ENCODE measurements around the gene SIGLEC15.
"Not testable (repeated sequence)": the region's sequence is repeated elsewhere in the genome, so short reads cannot be mapped to it uniquely, and the experiment has no call there.

Gene SIGLEC15

GRCh38 chr18:45844938-45845337 lies 19.5 kb downstream of the SIGLEC15 start:
- DNase-seq: no peak

DNA sequence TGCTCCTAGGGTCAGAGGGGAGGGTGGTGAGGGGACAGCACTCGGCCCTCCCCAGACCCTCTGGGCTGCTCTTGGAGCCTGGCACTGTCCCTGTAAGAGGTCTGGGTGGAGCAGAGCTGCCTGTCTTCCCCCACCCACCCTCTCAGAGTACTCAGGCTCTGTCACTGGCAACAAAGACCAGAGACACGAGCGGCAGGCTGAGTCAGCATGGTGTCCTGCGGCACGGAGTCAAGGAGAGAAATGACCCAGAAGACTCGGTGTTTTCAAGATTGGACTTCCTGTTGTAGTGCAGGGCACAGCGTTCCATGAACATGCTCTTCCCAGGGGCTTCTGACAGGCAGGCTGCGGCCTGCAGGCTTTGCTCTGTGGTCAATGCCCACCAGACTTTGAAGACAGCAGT lies 19.9 kb downstream of the SIGLEC15 start:
- DNase-seq: no peak

- DNase-seq: no peak
Observed at GRCh38 chr18:45847119-45847518, 21.6 kb downstream of the SIGLEC15 start.

- not testable (repeated sequence) for DNase-seq
Observed at GRCh38 chr18:45848643-45849042, 23.2 kb downstream of the SIGLEC15 start.

GRCh38 chr18:45849529-45849928 lies 24.1 kb downstream of the SIGLEC15 start:
- DNase-seq: no peak

DNA sequence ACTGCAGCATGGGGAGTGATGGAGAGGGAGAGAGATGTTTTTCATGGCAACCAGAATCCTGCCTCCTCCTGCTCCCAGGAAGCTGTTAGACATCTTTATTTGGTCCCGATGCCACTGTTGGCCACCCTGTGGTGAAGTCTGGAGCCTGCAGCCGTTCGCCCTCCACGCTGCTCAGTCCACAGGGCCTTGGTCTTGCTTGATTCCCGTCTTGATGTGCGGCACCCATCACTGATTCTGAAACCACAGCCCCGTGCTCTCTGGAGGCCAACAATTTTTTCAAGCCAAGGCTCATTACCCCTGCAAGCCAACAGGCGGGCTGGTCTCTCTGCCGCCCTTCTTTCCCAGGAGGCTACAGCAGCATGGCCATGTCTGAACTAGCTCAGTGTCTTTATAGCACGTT lies 24.5 kb downstream of the SIGLEC15 start:
- DNase-seq: no peak

DNA sequence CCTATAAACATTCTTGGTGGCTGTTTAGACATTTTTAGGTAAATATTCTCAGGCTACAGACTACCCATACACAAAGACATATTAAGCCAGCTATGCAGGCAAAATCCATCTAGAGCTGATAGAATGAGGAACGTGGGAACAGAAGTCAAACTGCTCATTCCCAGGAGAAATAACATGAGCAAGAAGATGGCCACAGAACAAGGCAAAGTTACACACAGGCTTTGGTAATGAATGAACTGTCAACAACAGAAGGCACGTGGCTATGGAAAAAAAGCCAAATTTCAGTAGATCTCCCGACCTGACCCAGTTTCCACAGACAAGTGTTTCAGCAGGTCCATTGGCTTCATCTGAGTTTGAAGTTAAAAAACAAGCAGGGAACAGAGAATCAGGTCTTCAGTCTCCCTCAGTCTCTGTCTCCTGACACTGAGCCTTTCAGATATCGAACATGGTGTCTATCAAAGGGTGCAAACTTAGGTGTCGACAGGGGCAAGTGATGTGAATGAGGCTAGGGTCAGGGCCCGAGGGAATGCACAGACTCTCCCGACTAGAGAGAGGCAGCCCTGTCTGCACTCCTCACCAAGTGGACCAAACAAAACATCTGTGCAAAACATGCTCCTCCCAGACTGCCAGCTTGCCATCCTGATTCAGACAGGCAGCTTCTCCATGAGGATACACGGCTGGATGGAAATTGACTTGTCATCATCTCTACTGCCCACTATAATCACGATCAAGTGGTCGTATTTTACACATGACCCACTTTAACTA lies 25.9 kb downstream of the SIGLEC15 start:
- no peak for DNase-seq

- DNase-seq: no peak
Observed at GRCh38 chr18:45852631-45853030, 27.2 kb downstream of the SIGLEC15 start.

GRCh38 chr18:45854036-45854586 lies 28.6 kb downstream of the SIGLEC15 start:
- no peak for DNase-seq

- DNase-seq: no peak
Observed at GRCh38 chr18:45856531-45856930, 31.1 kb downstream of the SIGLEC15 start.

DNA sequence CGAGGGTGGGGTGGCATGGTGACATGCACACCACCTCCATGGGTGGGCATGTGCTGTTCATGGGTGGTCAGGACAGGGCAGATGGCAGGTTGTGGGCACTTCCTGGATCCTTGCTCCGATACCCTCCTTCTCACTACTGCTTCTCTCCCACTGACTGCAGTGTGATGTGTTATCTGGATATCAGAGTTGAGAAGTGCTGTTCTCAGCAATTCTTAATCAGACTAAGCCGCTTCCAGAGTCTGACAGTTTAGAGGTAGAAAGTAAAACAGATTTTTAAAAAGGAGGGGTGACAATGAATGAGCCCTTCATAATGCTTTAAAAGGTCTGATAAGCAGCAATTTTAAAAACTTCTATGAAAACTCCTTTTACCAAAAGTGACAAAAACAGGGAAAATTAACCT lies 33.9 kb downstream of the SIGLEC15 start:
- DNase-seq: no peak

DNA sequence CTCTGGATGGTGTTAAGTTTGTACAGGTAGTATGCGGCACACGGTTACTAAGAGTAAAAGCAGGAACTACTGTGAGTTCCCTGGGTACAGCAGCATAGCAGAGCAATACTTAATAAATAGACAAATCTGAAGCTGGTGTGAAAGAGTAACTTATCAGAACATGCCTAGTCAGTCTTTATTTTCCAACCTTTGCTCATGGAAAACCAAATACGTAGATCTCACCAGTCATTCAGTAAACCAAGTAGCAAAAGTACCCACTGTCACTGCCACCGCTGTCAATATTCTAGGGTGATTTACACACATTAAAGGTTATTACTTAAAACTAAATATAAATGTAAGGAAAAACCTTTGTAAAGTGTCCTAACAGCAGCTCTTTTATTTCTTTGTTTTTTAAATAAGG lies 35.0 kb downstream of the SIGLEC15 start:
- DNase-seq: no peak

DNA sequence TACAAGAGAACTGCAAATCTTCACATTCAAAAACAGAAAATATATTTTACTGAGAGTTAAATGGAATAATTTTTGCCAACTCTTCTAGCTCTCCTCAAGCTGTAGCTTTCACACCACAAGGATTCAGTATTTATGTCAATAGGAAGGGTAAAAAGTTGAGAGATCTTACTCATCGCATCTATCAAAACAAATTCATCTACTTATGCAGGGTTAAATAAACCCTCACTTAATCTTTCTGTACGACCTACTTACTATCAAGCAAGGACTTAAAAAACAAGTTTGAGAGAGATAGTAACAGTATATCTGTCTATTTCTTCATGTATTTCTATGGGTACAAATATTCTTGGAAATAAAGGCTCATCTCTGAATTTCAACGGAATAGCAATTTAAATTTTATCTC lies 35.5 kb downstream of the SIGLEC15 start:
- DNase-seq: no peak

DNA sequence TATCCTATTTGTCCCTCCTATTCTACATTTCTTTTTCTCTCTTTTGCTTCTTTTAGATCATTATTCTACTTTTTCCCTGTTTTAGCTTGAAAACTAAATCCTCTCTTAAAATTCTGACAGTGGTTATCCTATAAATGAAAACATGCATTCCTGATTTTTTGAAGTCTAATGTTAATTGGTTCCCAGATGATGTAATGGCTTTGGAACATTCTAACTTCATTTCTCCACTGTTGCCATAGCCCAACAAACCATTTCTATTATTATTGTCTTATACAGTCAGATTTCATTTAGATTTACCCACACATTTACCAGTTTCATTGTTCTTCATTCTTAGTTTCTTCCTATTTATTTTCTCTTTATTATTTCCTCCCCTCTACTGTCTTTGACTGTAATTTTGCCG lies 36.5 kb downstream of the SIGLEC15 start:
- no peak for DNase-seq

DNA sequence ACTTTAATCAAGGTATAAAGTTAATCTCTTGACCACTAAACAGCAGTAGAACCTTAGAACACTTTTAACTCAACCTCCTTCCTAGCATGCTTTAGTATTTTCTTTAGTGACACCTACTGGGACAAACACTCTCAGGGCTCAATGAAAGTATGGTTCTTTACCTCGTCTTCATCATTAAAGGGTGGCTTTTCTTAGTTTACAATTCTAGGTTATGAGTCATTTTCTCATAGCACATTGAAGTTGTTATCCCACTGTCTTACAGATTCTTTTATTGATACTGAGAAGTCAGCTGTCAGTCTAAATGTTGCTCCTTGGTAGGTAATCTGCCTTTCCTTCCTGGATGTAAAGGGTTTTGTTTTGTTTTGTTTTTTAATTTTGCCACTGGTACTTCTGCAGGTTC lies 38.0 kb downstream of the SIGLEC15 start:
- DNase-seq: no peak

GRCh38 chr18:45864081-45864480 lies 38.6 kb downstream of the SIGLEC15 start:
- DNase-seq: no peak

- DNase-seq: no peak
Observed at GRCh38 chr18:45865466-45865865, 40.0 kb downstream of the SIGLEC15 start.

DNA sequence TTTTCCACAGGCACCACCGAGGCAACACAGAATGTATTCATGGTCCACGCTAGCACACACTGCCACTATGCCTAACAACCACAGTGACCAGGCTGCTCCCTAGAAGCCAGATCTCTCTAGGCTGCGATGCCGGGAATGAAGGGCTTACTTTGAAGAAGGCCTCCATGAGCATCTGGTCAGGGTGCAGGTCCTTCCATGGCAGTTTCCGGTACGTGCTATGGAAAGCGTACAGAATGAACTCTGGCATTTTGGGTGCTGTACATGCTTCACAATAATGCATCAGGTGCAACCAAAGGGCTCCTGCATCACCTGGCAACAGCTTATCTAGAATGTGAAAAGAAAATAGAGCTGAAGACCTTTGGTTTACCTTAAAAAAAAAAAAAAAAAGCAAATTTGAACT lies 44.9 kb downstream of the SIGLEC15 start:
- no peak for DNase-seq

GRCh38 chr18:45871431-45872084 lies 46.1 kb downstream of the SIGLEC15 start:
- DNase-seq: no peak

GRCh38 chr18:45874491-45875184 lies 49.2 kb downstream of the SIGLEC15 start:
- DNase-seq: no peak

- DNase-seq: no peak
Observed at GRCh38 chr18:45876161-45876560, 50.7 kb downstream of the SIGLEC15 start.

DNA sequence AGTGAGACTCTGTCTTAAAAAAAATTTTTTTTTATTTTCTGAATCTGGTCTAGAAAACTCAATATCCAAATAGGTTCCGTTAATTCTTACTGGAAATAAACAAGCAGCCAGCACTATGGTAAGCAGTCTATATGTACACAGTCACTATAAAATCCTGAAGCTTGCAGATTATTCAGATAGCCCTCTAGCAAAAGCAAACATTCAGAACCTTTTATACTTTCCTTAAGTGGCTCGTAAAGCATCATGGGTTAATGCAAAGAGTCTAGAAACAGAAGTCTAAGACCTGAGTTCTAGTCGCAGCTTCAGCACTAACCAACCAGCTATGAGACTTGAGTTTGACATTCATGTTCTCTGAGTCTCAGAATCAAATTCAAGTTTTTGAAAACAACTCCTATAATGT lies 51.9 kb downstream of the SIGLEC15 start:
- DNase-seq: no peak
